CD4-positive, alpha-beta T cell (primary cell): ENCODE measurements around the gene PRKG1. TPM values are rescaled to one million over a fixed set of nuclear protein-coding genes. Genes with fewer than 3 reads are reported as not detected.

ENCODE experiments used
- ATAC-seq: fragments of 200-7000 bp; cut with Tn5 transposase; one replicate; pipeline ENCODE4 v1.10.0; 2022; ENCODE audit warnings: mild to moderate bottlenecking; ENCODE audit not compliant: poor library complexity
- CTCF ChIA-PET: fragments of 350-600 bp; sonication (Branson Sonifier 250); formaldehyde crosslinking; loops from one replicate; lab custom pipeline; 2021; ENCODE audit warnings: antibody characterized with exemption, inconsistent platforms; lab: Charles Lee
- POLR2A ChIA-PET: fragments of 350-600 bp; sonication (Branson Sonifier 250); formaldehyde crosslinking; loops from one replicate; lab custom pipeline; 2021; ENCODE audit warnings: antibody characterized with exemption, inconsistent platforms; lab: Charles Lee
- DNase-seq, 14 experiments: peaks; one replicate each; pipeline ENCODE4 v3.0.0-alpha.2; 2013 to 2020; ENCODE audit warnings: mixed read lengths in 2 of 14
- H3K27ac ChIP-seq, 2 donors: one replicate each; pipeline versions ENCODE4 v1.5.1 to v1.7.0; 2013; ENCODE audit warnings: low read length in 2 of 2, low read depth in 1 of 2, mild to moderate bottlenecking in 1 of 2
- H3K27me3 ChIP-seq, 2 experiments: 1 replicate in 1 of 2; 2 replicates in 1 of 2; pipeline versions ENCODE4 v1.6.1 to v1.7.0; 2013; ENCODE audit warnings: low read length in 2 of 2, control low read depth in 1 of 2, mild to moderate bottlenecking in 1 of 2, moderate library complexity in 1 of 2; ENCODE audit not compliant: insufficient read depth in 2 of 2, control insufficient read depth in 1 of 2
- H3K36me3 ChIP-seq: one replicate; pipeline ENCODE4 v1.6.1; 2013; ENCODE audit warnings: low read length, control low read depth; ENCODE audit not compliant: insufficient read depth
- H3K4me1 ChIP-seq: one replicate; pipeline ENCODE4 v1.6.1; 2013; ENCODE audit warnings: low read length, control low read depth; ENCODE audit not compliant: insufficient read depth
- H3K4me3 ChIP-seq: one replicate; pipeline ENCODE4 v1.5.1; 2013; ENCODE audit warnings: mild to moderate bottlenecking, low read length, moderate library complexity
- H3K9me3 ChIP-seq, 2 experiments: 1 replicate in 1 of 2; 2 replicates in 1 of 2; pipeline versions ENCODE4 v1.6.1 to v1.7.0; 2013; ENCODE audit warnings: low read length in 2 of 2, mild to moderate bottlenecking in 2 of 2, control low read depth in 1 of 2, moderate library complexity in 1 of 2; ENCODE audit not compliant: control insufficient read depth in 1 of 2, insufficient read depth in 1 of 2
- H3K27ac Mint-ChIP-seq: one replicate; pipeline ENCODE4 v1.8.0; 2020; ENCODE audit warnings: mixed read lengths
- H3K27me3 Mint-ChIP-seq: one replicate; pipeline ENCODE4 v1.8.0; 2021; ENCODE audit warnings: mixed read lengths
- H3K36me3 Mint-ChIP-seq: one replicate; pipeline ENCODE4 v1.8.0; 2021; ENCODE audit warnings: low read depth, mixed read lengths
- H3K4me1 Mint-ChIP-seq: one replicate; pipeline ENCODE4 v1.8.0; 2021; ENCODE audit warnings: low read depth, mixed read lengths
- H3K4me3 Mint-ChIP-seq: one replicate; pipeline ENCODE4 v1.8.0; 2020; ENCODE audit warnings: mild to moderate bottlenecking, mixed read lengths
- H3K9me3 Mint-ChIP-seq: one replicate; pipeline ENCODE4 v1.8.0; 2020; ENCODE audit warnings: mixed read lengths
- intact Hi-C, 2 experiments: fragments of 100-400 bp; cut with DNase I in 1 of 2; cut with micrococcal nuclease in 1 of 2; formaldehyde crosslinking; loops; one replicate each; pipeline versions ENCODE4 v1.15.1 to v1.9.0; 2023 to 2025; cut with DNase I, micrococcal nuclease
- total RNA-seq, 174 experiments: library from RNA in 2 of 174; stranded (reverse) in 2 of 174; gene quantifications; one replicate each; pipeline ENCODE4 v1.2.3 and lab custom pipeline; 2021 to 2026
- TF ChIP-seq, protein P1 (sequence below): fragments of 200-600 bp; IDR thresholded peaks from one replicate; pipeline ENCODE4 v1.8.0; 2022; ENCODE audit warnings: antibody characterized with exemption, mild to moderate bottlenecking

The PRKG1 gene
- total RNA-seq, 2 experiments from 2014 or later, result 0.31 TPM; not detected in 1

DNA sequence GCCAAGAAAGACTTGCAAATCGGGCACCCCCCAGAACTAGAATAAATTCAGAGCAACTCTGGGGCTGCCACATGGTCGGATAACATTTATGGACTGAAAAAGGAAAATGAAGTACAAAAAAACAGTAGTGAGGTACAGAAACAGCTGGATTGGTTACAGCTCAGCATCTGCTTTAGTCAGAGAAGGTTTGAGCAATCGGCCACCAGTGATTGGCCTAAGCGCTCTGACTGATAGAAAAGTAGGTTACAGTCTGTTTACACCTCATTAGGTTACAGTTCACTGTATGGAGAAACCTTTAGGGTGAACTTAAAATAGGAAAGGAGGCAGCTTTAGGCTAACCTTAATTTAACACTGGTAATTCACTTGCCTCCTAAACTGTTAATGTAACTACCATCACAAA lies 1137.8 kb downstream of the PRKG1 start:
- H3K4me1 Mint-ChIP-seq, result no peaks in the 10 kb centered on the region
- ATAC-seq (no peak), DNase-seq (no peak)
- intact Hi-C loops, result loop anchor here in 1 of 2 experiments (5.0 to 10.0 kb wide), 2 partner anchors 450 to 827 kb away; no protein-coding TSS in a partner anchor
- TF ChIP-seq, protein P1, sequence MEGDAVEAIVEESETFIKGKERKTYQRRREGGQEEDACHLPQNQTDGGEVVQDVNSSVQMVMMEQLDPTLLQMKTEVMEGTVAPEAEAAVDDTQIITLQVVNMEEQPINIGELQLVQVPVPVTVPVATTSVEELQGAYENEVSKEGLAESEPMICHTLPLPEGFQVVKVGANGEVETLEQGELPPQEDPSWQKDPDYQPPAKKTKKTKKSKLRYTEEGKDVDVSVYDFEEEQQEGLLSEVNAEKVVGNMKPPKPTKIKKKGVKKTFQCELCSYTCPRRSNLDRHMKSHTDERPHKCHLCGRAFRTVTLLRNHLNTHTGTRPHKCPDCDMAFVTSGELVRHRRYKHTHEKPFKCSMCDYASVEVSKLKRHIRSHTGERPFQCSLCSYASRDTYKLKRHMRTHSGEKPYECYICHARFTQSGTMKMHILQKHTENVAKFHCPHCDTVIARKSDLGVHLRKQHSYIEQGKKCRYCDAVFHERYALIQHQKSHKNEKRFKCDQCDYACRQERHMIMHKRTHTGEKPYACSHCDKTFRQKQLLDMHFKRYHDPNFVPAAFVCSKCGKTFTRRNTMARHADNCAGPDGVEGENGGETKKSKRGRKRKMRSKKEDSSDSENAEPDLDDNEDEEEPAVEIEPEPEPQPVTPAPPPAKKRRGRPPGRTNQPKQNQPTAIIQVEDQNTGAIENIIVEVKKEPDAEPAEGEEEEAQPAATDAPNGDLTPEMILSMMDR, result no peak
- no peak overlapping the region for H3K4me3 Mint-ChIP-seq
- Histone ChIP-seq H3K27me3 (no peaks in the 10 kb centered on the region), H3K36me3 (no peaks in the 10 kb centered on the region), H3K27ac (no peak overlapping the region), H3K4me3 (no peak overlapping the region), H3K4me1 (no peaks in the 10 kb centered on the region), H3K9me3 (no peaks in the 10 kb centered on the region)
- no peaks in the 10 kb centered on the region for H3K27me3 Mint-ChIP-seq
- no peaks in the 10 kb centered on the region for H3K36me3 Mint-ChIP-seq
- POLR2A ChIA-PET, result interaction anchor here (1.1 kb wide), 1 partner anchor 10 kb away, joined by 3 read pairs; no protein-coding TSS in a partner anchor
- CTCF ChIA-PET, result interaction anchor here (1.2 kb wide), 1 partner anchor 9 kb away, joined by 3 read pairs; no protein-coding TSS in a partner anchor
- no peak overlapping the region for H3K27ac Mint-ChIP-seq
- no peaks in the 10 kb centered on the region for H3K9me3 Mint-ChIP-seq

DNA sequence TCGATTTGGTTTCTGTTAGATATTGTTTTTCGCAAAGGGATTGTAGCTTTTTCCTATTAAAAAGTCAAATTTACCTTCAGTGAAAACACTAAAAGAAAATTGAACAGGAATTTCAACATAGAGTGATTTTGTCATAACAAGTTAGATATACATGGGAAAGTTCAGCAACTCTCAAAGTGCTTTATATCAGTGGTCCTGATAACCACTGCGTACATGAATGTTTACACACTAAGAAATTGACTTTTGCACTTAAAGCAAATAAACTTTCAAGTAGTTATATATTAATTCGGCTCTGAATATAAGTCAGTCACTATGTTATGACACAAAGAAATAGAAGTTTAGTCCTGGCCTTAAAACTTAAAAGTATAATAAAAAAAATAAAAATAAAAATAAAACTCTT lies 1138.5 kb downstream of the PRKG1 start:
- H3K4me3 Mint-ChIP-seq, result no peak overlapping the region
- H3K9me3 Mint-ChIP-seq, result no peaks in the 10 kb centered on the region
- POLR2A ChIA-PET, result interaction anchor here (1.1 kb wide), 1 partner anchor 11 kb away, joined by 3 read pairs; no protein-coding TSS in a partner anchor
- Histone ChIP-seq H3K4me1 (no peaks in the 10 kb centered on the region), H3K27ac (no peak overlapping the region), H3K27me3 (no peaks in the 10 kb centered on the region), H3K36me3 (no peaks in the 10 kb centered on the region), H3K9me3 (no peaks in the 10 kb centered on the region), H3K4me3 (no peak overlapping the region)
- TF ChIP-seq, protein P1, result no peak
- H3K27ac Mint-ChIP-seq, result no peak overlapping the region
- DNase-seq (no peak), ATAC-seq (no peak)
- intact Hi-C loops, result loop anchor here in 1 of 2 experiments (5.0 to 10.0 kb wide), 2 partner anchors 449 to 828 kb away; no protein-coding TSS in a partner anchor
- H3K36me3 Mint-ChIP-seq, result no peaks in the 10 kb centered on the region
- no peaks in the 10 kb centered on the region for H3K4me1 Mint-ChIP-seq
- no peaks in the 10 kb centered on the region for H3K27me3 Mint-ChIP-seq
- CTCF ChIA-PET, result interaction anchor here (1.2 kb wide), 1 partner anchor 10 kb away, joined by 3 read pairs; no protein-coding TSS in a partner anchor

DNA sequence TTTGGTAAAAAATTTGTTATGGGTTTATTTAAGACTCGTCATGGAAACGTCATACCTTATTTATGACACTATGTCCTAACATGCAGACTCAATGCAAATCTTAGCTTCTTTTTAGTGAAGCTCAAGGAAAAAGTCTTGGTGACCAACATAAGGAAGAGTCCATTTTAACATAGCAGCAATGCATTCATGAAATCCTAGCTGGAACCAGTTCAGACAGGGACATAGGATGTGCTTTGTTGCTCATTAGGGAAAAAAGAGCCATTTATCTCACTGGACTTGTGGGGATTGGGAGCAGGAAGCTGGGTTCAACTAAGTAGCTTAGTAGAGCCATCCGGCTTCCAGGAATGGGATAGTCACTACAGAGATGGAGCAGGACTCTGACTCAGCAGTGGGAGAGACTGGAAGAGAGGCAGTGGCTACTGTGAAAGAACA lies 1139.0 kb downstream of the PRKG1 start:
- Histone ChIP-seq H3K4me1 (no peaks in the 10 kb centered on the region), H3K36me3 (no peaks in the 10 kb centered on the region), H3K4me3 (no peak overlapping the region), H3K27me3 (no peaks in the 10 kb centered on the region), H3K9me3 (no peaks in the 10 kb centered on the region), H3K27ac (no peak overlapping the region)
- intact Hi-C loops, result loop anchor here in 1 of 2 experiments (5.0 to 10.0 kb wide), 2 partner anchors 449 to 829 kb away; no protein-coding TSS in a partner anchor
- Mint-ChIP-seq H3K4me3 (no peak overlapping the region), H3K36me3 (no peaks in the 10 kb centered on the region), H3K27me3 (no peaks in the 10 kb centered on the region), H3K9me3 (no peaks in the 10 kb centered on the region), H3K27ac (no peak overlapping the region), H3K4me1 (no peaks in the 10 kb centered on the region)
- DNase-seq (no peak), ATAC-seq (no peak)
- TF ChIP-seq, protein P1, result no peak
- ChIA-PET POLR2A (interaction anchor here (1.1 kb wide), 1 partner anchor 11 kb away, joined by 3 read pairs; no protein-coding TSS in a partner anchor), CTCF (no interaction called here)
